Pulmonary artery endothelial cell (primary cell): Measurements from ENCODE around the gene PSRC1. TPM values are rescaled to one million over a fixed set of nuclear protein-coding genes. Genes with fewer than 3 reads are reported as not detected.

ENCODE experiments used
- DNase-seq: peaks from one replicate; pipeline ENCODE4 v3.0.0-alpha.2; 2011; ENCODE audit warnings: low read depth, low spot score
- total RNA-seq: library from RNA; depleted of rRNA; stranded (reverse); fragments of >200 nt; gene quantifications from 2 replicates; pipeline ENCODE4 v1.2.3, GENCODE V29; 2014

PSRC1 gene
- total RNA-seq, 1 donor from 2014 or later = 5.5 TPM

GRCh38 chr1:109272021-109272799 lies 10.7 kb downstream of the PSRC1 start:
- no peak for DNase-seq

- DNase-seq = no peak
These were observed 11.5 kb downstream of the PSRC1 start for GRCh38 chr1:109271458-109271857.

- no peak for DNase-seq
These were observed 12.2 kb downstream of the PSRC1 start for GRCh38 chr1:109270623-109271317.

GRCh38 chr1:109269981-109270622 lies 12.8 kb downstream of the PSRC1 start:
- DNase-seq = no peak

GRCh38 chr1:109269212-109269980 lies 13.5 kb downstream of the PSRC1 start:
- DNase-seq = no peak

GRCh38 chr1:109268431-109269211 lies 14.3 kb downstream of the PSRC1 start:
- no peak for DNase-seq

- DNase-seq = no peak
These were observed 15.1 kb downstream of the PSRC1 start for GRCh38 chr1:109267743-109268300.

GRCh38 chr1:109266965-109267364 lies 16.0 kb downstream of the PSRC1 start:
- no peak for DNase-seq

- DNase-seq = no peak
These were observed 17.1 kb downstream of the PSRC1 start for GRCh38 chr1:109265741-109266330.

- no peak for DNase-seq
These were observed 17.9 kb downstream of the PSRC1 start for GRCh38 chr1:109265016-109265415.

GRCh38 chr1:109264379-109264755 lies 18.6 kb downstream of the PSRC1 start:
- no peak for DNase-seq

- peak; percentile 48 for DNase-seq
These were observed 19.2 kb downstream of the PSRC1 start for GRCh38 chr1:109263597-109264378.

- DNase-seq = no peak
These were observed 19.7 kb downstream of the PSRC1 start for GRCh38 chr1:109263234-109263596.

GRCh38 chr1:109262231-109263055 lies 20.5 kb downstream of the PSRC1 start:
- DNase-seq = no peak

GRCh38 chr1:109261578-109261977 lies 21.4 kb downstream of the PSRC1 start:
- no peak for DNase-seq

- DNase-seq = no peak
These were observed 21.9 kb downstream of the PSRC1 start for GRCh38 chr1:109261006-109261405.

GRCh38 chr1:109259674-109260557 lies 23.0 kb downstream of the PSRC1 start:
- no peak for DNase-seq
